Stimulated activated CD4-positive, alpha-beta T cell treated with anti-CD3 and anti-CD28 coated beads, Interleukin-12 subunit alpha, Interleukin-12 subunit beta, amount 100 ng/mL, for 4 hours (primary cell): Measurements from ENCODE around the gene ARR3.
A peak's percentile ranks its signal among the peaks of the same experiment; 100 is the strongest.
"Not testable (repeated sequence)": the region's sequence is repeated elsewhere in the genome, so short reads cannot be mapped to it uniquely, and the experiment has no call there.

Source experiments
- DNase-seq: peaks from one replicate; pipeline ENCODE4 v3.0.0-alpha.2; 2020

Gene ARR3

DNA sequence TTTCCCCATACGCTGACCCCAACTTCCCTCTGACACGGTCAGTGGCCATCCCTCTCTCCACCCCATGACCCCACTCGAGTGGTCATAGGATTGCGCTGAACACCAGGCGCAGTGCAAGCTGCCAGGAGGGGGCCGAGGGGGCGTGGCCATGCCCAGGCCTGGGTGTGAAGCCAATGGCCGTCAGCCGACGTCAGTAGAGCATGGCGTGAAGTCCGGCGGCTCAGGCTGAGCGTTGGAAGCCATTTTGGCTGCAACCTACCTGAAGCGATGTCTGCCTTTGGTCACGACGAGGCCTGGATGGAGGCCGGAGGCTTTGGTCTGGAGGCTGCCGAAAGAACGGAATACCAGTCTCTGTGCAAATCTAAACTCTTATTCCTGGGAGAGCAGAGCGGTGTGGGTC, 13.8 kb downstream of the ARR3 start, which contains the start of gene RAB41:
Gene RAB41 (plus strand): TSS at position 222 of the 400 bp plus-strand sequence. CDS start 46 bp downstream, at position 268.
- DNase-seq, result no peak

DNA sequence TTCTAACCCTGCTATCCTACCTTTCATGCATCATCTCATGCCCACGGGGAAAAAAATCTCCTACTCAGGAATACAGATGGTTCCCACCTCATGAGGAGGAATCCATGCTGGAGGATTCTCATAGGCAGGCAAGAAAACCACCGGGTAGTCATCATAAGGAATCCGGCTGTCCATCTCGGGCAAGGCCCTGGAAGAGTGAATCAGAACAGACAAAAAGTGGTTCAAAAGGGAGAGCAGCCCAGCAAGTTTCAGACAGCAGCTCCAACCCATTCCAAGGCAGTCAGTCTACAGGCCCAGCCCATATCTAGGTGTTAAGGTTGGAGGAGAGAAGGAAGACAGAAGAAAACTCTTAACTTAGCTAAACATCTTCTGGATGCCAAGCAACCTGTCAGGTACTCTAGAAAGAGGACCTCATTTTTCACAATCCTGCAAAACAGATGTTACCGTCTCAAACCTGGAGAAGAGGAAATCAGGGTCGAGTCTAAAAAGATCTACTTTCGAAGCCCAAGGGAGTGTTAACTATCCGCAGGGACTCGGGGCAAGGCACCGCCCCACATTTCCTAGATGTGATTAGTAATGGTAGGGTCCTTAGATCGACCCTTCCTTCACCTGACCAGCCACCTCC, 21.1 kb downstream of the ARR3 start:
- no peak for DNase-seq

DNA sequence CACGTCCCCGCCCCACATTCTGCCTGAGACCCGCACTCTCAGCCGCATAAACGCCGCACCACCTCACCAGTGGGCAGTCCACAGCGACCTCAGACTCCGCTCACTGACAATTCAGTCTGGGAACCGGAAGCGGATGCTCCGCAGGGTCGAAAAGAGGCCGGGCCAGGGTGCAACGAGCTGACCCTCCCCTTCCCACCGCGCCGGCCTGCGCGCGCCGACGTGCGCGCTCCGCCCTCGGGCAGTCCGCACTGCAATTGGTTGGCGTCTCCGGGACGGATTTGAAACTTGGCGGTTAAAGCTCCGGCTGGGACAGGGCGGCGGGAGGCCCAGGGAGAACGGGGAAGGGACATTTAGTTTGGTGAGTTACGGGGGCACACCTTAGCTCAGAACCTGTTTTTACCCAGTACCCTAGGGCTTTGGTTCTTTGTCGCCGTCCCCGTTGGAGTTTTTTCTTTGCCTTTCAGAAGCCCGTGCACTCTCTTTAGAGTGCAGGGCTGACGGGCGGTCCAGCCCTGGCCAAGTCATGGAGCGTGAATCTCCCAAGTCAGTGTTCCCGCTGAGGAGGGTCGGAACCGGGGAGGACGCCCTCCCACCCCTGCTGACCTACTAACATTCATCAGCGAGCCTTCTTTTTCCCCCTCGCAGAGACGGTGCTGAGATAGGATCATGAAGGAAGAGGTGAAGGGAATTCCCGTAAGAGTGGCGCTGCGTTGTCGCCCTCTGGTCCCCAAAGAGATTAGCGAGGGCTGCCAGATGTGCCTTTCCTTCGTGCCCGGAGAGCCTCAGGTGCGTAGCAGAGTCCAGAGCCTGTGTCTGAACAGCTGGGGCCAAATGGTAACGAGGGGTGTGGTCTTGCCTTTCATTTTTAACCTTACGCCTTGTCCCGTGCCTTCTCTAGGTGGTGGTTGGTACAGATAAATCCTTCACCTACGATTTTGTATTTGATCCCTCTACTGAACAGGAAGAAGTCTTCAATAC, 21.9 kb downstream of the ARR3 start, which contains the start of the genes KIF4A and PDZD11:
Gene KIF4A (plus strand): TSS at position 312 of the 978 bp plus-strand sequence. CDS start 355 bp downstream, at position 667.
Gene PDZD11 (minus strand): TSS at position 135 of the 978 bp plus-strand sequence. CDS start 586 bp downstream, outside the sequence.
- DNase-seq, result peak; percentile 60

DNA sequence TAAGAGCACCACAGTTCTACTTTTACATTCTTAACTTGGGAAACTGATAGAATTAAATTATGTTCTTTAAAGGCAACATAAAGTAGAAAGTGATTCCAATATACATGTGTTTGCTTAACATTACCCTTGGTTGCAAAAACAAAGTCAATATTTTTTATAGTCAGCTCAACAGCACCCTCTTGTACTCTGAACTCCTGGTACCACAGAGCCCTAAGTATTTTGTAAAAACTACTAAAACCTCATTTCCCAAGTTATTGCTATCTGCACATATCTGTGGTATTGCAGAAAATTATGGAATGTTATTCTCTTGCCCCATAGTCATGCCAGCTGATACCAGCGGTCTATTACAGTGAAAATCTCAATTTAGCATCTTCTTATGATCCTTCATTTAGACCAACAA, 24.7 kb downstream of the ARR3 start:
- DNase-seq, result no peak

DNA sequence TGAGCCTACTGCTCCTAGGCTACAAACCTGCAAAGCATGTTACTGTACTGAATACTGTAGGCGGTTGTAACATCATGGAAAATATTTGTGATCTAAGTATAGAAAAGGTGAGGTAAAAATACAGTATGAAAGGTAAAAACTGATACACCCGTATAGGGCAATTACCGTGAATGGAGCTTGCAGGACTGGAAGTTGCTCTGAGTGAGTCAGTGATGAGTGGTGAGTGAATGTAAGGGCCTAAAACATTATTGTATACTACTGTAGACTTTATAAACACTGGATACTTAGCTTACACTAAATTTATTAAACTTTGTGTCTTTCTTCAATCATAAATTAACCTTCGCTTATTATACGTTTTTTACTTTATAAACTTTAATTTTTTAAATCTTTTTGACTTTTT, 25.5 kb downstream of the ARR3 start:
- DNase-seq, result no peak

DNA sequence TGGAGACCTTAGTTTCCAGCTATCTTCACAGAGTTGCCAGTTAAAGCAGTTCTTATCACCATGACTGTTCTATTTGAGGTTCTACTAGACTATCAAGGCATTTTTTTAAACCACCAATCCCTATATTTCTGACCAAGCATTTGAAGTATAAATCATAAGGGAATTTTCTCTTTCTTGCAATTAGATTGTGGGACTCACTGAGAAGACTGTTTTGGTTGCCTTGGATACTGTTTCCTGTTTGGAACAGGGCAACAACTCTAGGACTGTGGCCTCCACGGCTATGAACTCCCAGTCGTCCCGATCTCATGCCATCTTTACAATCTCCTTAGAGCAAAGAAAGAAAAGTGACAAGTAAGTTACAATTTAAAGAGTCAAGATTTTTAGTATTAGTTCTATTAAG, 33.6 kb downstream of the ARR3 start:
- no peak for DNase-seq

DNA sequence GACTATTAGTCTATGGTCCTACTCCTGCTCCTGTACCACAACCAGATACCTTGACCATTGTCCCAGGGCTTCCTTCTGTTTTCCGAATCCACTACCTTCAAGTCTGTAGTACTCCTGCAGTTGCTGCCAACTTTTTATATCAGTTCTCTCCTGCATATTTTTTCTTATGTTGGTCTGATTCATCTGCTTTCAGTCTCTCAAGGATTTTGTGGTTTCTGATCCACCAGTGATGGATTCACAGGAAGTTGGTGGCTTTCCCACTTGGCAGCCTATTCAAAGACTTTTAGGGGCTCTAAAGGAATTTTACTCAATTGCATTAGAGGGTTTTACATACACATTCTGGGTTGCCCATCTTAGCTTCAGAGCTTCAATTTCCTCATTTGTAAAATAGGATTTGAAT, 45.4 kb downstream of the ARR3 start:
- DNase-seq, result no peak

DNA sequence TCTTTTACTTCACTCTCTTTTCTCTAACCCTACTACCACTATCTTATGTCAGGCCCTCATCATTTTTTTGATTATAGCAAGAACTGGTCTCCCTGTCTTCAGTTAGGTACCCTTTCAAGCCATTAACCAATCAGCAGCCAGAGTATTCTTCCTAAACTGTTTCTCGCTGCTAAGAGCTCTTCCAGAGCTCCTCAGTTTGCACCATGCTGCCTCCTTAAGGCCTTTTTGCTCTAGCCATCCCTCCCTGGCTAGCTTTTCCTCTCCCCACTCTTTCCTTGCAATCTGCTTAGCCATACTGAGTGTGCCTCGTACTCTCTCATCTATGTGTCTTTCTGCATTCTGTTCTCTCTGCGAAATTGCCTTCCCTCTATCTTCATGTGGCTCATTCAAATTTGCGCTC, 54.6 kb downstream of the ARR3 start:
- no peak for DNase-seq

DNA sequence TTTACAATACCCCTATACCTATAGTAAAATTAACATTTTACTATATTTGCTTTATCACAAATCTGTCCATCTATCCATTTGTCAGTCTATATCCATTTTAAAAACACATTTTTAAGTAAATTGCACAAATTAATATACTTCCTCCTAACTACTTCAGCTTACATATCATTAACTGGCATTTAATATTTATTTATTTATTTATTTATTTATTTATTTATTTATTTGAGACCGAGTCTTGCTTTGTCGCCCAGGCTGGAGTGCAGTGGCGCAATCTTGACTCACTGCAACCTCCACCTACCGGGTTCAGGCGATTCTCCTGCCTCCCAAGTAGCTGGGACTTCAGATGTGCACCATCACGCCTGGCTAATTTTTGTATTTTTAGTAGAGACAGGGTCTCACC, 55.5 kb downstream of the ARR3 start:
- not testable (repeated sequence) for DNase-seq

DNA sequence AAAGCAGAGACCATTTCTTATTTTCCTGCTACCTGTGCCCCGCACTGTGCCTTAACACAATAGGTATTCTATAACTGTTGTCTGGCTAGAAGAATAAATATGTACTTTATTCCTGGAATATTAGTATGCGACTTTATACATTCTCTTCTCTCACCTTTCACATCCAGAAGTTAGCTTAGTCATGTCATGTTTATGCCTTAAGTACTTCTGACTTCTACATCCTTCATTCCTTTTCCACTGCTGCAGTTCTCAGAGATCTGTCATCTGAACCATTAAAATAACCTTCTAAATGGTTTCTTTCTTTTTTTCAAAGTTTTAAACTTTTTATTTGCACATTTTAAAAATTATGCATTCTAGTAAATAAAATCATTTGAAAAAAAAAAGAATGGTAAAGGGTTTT, 56.2 kb downstream of the ARR3 start:
- DNase-seq, result no peak

DNA sequence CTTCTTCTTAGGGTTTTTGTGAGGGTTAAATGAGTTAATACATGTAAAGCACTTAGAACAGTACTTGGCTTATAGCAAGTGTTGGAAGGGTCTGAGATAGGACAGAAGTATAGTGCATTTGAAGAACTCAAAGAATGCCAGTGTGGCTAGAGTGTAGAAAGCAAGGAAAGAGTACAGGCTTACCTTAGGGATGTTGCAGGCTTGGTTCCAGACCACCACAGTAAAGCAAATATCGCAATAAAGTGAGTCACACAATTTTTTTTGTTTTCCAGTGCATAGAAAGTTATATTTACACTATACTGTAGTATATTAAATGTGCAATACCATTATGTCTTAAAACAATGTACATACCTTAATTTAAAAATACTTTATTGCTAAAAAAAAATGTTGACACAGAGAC, 63.0 kb downstream of the ARR3 start:
- DNase-seq, result no peak
